Activated gamma-delta T cell treated with Interleukin-2 at 50 U/mL for 16 hours (primary cell): ENCODE results near the gene CACNA2D4.
A peak's percentile ranks its signal among the peaks of the same experiment; 100 is the strongest.

ENCODE experiments used
- DNase-seq: peaks from one replicate; pipeline ENCODE4 v3.0.0-alpha.2; 2020

Gene CACNA2D4

GRCh38 chr12:1917172-1918070, 1.0 kb downstream of the CACNA2D4 start:
- no peak for DNase-seq

GRCh38 chr12:1916371-1917171, 1.9 kb downstream of the CACNA2D4 start:
- DNase-seq = no peak

- peak; percentile 33 for DNase-seq
Observed at GRCh38 chr12:1915082-1915968, 3.1 kb downstream of the CACNA2D4 start.

DNA sequence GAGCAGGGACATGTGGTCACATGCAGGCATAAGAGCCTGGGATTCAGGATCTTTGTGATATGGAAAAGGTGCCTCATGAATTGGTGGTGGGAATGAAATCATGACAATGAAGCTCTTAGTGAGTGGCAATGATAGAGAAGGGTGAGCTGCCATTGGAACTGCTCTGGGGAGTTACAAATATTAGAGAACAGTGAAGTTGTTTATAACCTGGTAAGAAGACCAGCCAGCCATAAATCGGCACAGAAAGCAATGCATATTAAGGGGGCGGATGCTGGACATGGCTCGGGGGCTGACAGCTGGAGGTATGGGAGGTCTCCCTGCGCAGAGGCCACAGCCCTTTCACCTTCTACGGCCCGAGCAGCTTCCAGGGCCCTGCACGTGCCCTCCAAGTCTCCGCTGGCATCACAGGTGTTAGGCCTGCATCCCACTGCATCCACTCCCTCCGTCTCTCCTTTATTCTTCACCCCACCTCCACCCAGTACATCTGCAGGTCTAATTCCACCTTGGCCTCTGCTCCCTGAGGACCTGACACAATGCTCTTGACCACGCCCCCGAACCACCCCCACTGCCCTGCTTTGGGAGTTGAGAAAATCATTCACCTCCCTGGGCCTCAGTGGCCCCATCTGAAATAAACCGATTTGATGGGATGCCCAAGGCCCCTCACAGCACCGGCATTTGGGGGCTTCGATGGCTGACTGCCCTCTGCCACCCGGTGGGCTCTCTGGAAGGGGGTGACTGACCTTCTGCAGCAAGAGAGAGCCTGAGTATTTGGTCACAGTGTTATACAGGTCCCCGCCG, 4.1 kb downstream of the CACNA2D4 start:
- no peak for DNase-seq

DNA sequence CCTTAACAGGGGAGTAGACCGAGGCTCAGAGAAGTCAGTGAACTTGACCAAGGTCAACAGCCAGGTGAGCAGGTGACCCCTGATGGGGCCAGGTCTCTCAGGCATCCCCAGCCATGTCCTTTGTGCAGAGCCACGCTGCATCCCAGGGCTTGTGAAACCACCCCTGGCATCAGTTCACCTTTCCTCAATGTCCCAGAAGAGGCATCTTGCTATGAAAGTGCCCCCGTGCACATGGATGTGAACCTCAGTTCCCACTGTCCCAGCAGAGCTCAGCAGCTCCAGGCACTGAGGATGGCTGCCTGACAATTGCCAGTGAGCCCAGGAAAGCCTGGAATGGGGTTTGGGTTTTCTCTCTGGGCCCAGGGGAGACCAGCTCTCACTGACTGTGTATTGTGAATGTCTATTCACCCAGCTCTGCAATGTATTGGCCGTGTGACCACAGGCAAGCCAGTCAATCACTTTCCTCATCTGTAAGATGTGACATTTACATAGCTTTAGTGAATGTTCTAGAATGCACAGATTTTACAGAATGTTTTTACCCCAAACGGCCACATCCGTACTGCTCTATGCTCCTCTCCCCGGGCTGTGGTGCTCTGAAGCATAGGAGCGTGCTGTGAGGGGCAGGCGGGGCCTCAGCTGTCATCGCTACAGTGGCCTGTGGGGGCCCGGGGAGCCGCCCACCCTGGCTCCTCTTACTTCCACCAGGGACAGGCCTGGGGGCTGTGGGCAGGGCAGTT, 4.9 kb downstream of the CACNA2D4 start:
- DNase-seq = no peak

GRCh38 chr12:1912580-1913376, 5.7 kb downstream of the CACNA2D4 start:
- no peak for DNase-seq

GRCh38 chr12:1911598-1912575, 6.6 kb downstream of the CACNA2D4 start:
- no peak for DNase-seq

DNA sequence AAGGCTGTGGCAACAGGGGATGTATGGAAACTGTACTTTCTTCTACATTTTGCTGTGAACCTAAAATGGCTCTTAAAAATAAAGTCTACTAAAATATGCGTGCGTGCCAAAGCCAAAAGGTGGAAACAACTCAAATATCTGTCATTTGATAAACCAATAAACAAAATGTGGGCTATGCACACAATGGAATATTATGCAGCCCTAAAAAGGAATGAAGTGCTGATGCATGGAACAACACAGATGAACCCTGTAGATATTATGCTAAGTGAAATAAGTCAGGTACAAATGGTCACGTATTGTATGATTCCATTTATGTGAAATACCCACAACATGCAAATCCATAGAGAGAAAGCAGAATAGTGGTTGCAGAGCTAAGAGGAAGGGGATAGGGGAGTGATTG, 8.0 kb downstream of the CACNA2D4 start:
- DNase-seq = no peak

GRCh38 chr12:1908758-1909157, 9.7 kb downstream of the CACNA2D4 start:
- DNase-seq = no peak

DNA sequence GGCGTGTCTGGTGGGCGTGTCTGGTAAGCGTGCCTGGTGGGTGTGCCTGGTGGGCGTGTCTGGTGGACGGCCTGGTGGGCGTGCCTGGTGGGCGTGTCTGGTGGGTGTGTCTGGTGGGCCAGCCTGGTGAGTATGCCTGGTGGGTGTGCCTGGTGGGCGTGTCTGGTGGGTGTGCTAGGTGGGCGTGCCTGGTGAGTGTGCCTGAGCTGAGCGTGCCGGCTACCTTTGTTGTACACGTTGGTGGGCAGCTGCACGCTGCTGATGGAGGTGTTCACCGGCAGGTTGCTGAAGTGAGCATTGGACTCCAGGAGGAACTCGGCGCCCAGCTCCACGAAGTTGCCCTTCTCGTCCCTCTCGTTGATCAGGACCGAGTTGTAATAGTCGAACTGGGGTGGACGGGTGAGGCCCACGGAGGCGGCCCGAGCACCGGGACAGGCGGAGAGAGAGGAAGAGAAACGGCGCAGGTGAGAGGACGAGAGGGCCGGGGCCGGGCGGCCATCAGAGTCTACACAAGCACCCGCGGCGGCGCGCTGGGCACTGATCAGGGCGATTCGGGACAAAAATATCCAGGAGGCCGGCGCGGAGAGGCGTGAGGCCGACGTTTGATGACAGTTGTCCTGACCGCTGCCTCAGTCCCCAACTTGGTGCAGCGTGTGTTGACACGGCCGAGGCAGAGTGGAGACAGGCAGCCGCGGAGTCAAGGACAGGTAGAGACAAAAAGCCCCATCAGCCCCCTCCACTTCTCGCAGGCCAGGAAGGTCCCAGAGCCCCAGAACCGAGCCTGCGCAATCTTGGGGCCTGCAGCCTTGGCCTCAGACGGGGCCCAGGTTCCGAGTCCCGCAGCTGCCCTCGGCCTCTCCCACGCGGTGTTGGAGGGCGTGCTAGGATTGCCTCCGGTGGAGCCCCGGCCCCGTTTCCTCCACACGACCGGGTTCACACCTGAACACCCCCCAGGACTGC, 10.5 kb downstream of the CACNA2D4 start:
- no peak for DNase-seq

DNA sequence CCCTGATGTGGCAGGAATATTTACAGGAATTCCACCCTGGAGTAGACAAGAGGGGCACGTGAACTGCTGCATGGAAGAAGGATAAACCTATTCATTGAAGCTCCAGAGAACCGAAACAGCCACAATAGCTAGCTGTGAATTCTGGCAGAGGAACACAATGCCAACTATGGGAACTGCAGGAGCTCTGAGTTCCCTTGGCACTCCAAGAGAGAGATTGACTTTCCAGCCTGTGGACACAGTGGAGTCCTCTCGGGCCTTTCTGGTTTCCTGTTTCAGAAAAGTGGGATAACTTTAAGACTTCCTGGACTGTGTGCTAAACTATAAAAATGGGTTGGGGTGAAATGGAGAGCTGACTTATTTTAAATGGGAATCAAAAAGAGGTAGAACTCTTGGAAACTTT, 11.9 kb downstream of the CACNA2D4 start:
- no peak for DNase-seq

GRCh38 chr12:1904875-1905274, 13.6 kb downstream of the CACNA2D4 start:
- DNase-seq = no peak

DNA sequence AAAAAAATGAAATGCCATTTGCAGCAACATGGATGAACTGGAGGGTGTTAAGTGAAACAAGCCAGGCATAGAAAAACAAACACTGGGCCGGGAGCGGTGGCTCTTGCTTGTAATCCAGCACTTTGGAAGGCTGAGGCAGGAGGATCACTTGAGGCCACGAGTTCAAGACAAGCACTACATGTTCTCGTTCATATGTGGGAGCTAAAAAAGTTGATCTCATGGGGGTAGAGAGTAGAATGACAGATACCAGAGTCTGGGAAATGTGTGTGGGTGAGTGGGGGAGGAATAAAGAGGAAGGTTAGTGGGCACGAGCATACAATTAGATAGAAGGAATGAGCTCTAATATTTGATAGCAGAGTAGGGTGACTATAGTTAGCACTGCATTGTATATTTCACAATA, 21.5 kb downstream of the CACNA2D4 start:
- no peak for DNase-seq

- no peak for DNase-seq
Observed at GRCh38 chr12:1890810-1891209, 27.6 kb downstream of the CACNA2D4 start.

GRCh38 chr12:1890119-1890703, 28.2 kb downstream of the CACNA2D4 start:
- no peak for DNase-seq

- DNase-seq = no peak
Observed at GRCh38 chr12:1888923-1889322, 29.5 kb downstream of the CACNA2D4 start.

DNA sequence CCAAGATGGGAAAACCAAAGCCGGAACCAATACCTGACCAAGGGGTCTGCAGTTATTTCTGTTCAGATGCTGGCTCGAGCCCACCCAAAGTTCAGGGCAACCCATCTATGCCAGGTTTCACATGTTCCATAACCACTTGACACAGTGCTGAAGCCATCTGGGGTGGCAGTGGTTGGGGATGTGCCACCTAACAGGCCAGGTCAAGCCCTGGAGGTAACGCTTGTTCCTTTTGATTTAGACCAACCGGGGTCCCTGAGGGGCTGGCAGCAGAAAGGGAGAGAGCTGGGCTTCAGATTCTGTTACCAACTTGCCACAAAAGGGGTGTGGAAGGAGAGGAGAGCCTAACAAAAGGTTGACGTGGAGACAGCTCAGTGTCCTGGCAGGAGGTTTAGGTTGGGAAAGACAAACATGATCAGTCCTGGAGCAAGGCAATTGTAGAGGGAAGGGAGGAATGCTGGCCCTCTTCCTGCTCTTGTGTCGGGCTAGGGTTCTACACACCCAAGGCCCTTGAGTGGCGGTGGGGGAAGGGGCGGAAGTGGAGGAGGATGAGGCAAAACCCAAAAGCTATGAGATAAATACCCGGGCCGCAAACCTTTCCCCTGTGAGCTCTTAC, 31.9 kb downstream of the CACNA2D4 start:
- DNase-seq = no peak
